ENCODE measurements around the gene HMGB4.

Gene HMGB4

DNA sequence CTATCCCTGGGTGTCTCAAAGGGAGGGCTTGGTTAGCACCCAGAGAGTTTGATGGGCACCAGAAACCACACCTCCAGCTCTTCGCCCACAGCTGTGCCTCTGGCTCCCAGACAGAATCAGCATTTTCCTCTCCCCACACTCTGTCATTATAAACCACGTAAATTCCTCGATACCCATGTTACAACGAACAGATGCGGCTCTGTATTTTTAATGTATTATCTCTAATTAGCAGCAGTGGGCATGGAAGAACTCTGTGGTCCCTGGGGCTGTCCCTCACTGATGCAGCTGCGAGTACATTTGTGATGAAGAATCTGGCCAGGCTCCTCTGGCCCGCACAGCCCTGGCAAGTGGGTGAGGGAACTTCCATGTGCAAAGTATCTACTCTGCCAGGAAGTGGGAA lies 10.8 kb downstream of the HMGB4 start:
- Histone ChIP-seq H3K27me3 (ENCODE audit: insufficient read depth, low read length, poor library complexity, severe bottlenecking) (no peaks in the 10 kb centered on the region), H3K4me1 (ENCODE audit: insufficient read depth, low read length, poor library complexity, severe bottlenecking) (no peaks in the 10 kb centered on the region), H3F3A (ENCODE audit: low read depth) (no peaks in the 10 kb centered on the region), H3K4me2 (ENCODE audit: low read depth, low read length, poor library complexity, severe bottlenecking) (no peak overlapping the region), H2AFZ (ENCODE audit: low read length) (no peak overlapping the region), H3K79me2 (ENCODE audit: insufficient read depth, low read length) (no peaks in the 10 kb centered on the region), H3K36me3 (ENCODE audit: insufficient read depth, low read length) (no peaks in the 10 kb centered on the region), H4K20me1 (ENCODE audit: insufficient read depth, low read length, poor library complexity, severe bottlenecking) (no peaks in the 10 kb centered on the region), H3K4me3 (ENCODE audit: low read length, poor library complexity, severe bottlenecking) (no peak overlapping the region), H3K9ac (ENCODE audit: low read depth, low read length, poor library complexity, severe bottlenecking) (no peak overlapping the region), H3K9me3 (ENCODE audit: insufficient read depth, low read depth, low read length) (no peaks in the 10 kb centered on the region), H3K9me2 (replicated peaks; ENCODE audit: low read depth, low read length) (no peaks in the 10 kb centered on the region)
- no peak for TF ChIP-seq EZH2phosphoT487 (IDR thresholded peaks at IDR 0.05; ENCODE audit: borderline replicate concordance)
- TF ChIP-seq CTCF (conservative IDR thresholded peaks at IDR 0.05; ENCODE audit: low read length), result no peak

GRCh38 chr1:33875862-33876261 lies 12.0 kb downstream of the HMGB4 start:
- H3K79me2 ChIP-seq (ENCODE audit: insufficient read depth, low read length), result no peaks in the 10 kb centered on the region
- H3K9me2 ChIP-seq (replicated peaks; ENCODE audit: low read depth, low read length), result no peaks in the 10 kb centered on the region
- no peaks in the 10 kb centered on the region for H3K36me3 ChIP-seq (ENCODE audit: insufficient read depth, low read length)
- H2AFZ ChIP-seq (ENCODE audit: low read length), result no peak overlapping the region
- no peaks in the 10 kb centered on the region for H4K20me1 ChIP-seq (ENCODE audit: insufficient read depth, low read length, poor library complexity, severe bottlenecking)
- H3K9ac ChIP-seq (ENCODE audit: low read depth, low read length, poor library complexity, severe bottlenecking), result no peak overlapping the region
- no peaks in the 10 kb centered on the region for H3K9me3 ChIP-seq (ENCODE audit: insufficient read depth, low read depth, low read length)
- no peak for TF ChIP-seq EZH2phosphoT487 (IDR thresholded peaks at IDR 0.05; ENCODE audit: borderline replicate concordance)
- TF ChIP-seq CTCF (conservative IDR thresholded peaks at IDR 0.05; ENCODE audit: low read length), result no peak
- no peaks in the 10 kb centered on the region for H3F3A ChIP-seq (ENCODE audit: low read depth)
- no peaks in the 10 kb centered on the region for H3K27me3 ChIP-seq (ENCODE audit: insufficient read depth, low read length, poor library complexity, severe bottlenecking)
- no peak overlapping the region for H3K4me2 ChIP-seq (ENCODE audit: low read depth, low read length, poor library complexity, severe bottlenecking)
- H3K4me1 ChIP-seq (ENCODE audit: insufficient read depth, low read length, poor library complexity, severe bottlenecking), result no peaks in the 10 kb centered on the region
- H3K4me3 ChIP-seq (ENCODE audit: low read length, poor library complexity, severe bottlenecking), result no peak overlapping the region

DNA sequence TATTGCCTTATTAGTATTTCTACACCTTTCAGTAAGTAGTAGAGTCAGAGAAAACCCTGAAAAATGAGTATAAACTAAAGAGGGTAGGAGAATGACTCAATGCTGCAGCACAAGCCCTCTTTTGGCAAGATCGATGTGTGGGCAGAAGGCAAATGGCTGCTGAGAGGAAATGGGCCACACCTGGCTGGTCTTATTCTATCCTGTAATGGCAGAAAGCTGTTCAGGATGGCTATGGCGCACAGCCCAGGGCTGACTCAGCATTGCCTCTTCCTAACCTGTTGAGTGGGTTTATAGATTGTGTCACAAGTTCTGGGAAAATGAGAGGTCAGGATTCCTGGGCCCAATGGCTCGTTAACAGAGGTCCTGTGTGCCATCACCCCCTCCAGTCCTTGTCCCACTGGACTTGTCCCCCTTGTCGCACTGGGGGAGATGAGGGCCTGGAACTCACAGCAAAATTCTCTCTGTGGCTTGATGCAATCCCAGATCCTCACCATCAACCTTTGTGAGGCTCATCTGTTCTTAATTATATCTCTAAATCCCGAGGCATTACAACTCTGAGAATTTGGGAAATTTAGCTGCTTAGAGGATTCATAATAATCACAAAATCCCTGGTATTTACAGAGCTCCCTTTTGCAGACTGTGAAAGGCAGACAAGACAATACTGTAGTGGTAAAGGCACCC lies 13.2 kb downstream of the HMGB4 start:
- H4K20me1 ChIP-seq (ENCODE audit: insufficient read depth, low read length, poor library complexity, severe bottlenecking), result no peaks in the 10 kb centered on the region
- H3K4me3 ChIP-seq (ENCODE audit: low read length, poor library complexity, severe bottlenecking), result no peak overlapping the region
- no peaks in the 10 kb centered on the region for H3F3A ChIP-seq (ENCODE audit: low read depth)
- TF ChIP-seq CTCF (conservative IDR thresholded peaks at IDR 0.05; ENCODE audit: low read length), result no peak
- TF ChIP-seq EZH2phosphoT487 (IDR thresholded peaks at IDR 0.05; ENCODE audit: borderline replicate concordance), result no peak
- H3K4me1 ChIP-seq (ENCODE audit: insufficient read depth, low read length, poor library complexity, severe bottlenecking), result no peaks in the 10 kb centered on the region
- no peaks in the 10 kb centered on the region for H3K79me2 ChIP-seq (ENCODE audit: insufficient read depth, low read length)
- H3K9me3 ChIP-seq (ENCODE audit: insufficient read depth, low read depth, low read length), result no peaks in the 10 kb centered on the region
- H3K36me3 ChIP-seq (ENCODE audit: insufficient read depth, low read length), result no peaks in the 10 kb centered on the region
- H3K9me2 ChIP-seq (replicated peaks; ENCODE audit: low read depth, low read length), result no peaks in the 10 kb centered on the region
- H3K9ac ChIP-seq (ENCODE audit: low read depth, low read length, poor library complexity, severe bottlenecking), result no peak overlapping the region
- H2AFZ ChIP-seq (ENCODE audit: low read length), result no peak overlapping the region
- H3K4me2 ChIP-seq (ENCODE audit: low read depth, low read length, poor library complexity, severe bottlenecking), result no peak overlapping the region
- H3K27me3 ChIP-seq (ENCODE audit: insufficient read depth, low read length, poor library complexity, severe bottlenecking), result no peaks in the 10 kb centered on the region
